GM21576 (cell line): ENCODE results near the gene USE1.
A peak's percentile ranks its signal among the peaks of the same experiment; 100 is the strongest.

ENCODE experiments used
- ATAC-seq: cut with Tn5 transposase; IDR thresholded peaks from one replicate; pipeline ENCODE4 v1.9.1; 2021; ENCODE audit warnings: mild to moderate bottlenecking, moderate library complexity; ENCODE audit not compliant: unreplicated experiment

The USE1 gene

GRCh38 chr19:17205237-17206140 is 9.7 kb upstream of the USE1 start:
- no peak for ATAC-seq

GRCh38 chr19:17206736-17207581 is 8.2 kb upstream of the USE1 start:
- no peak for ATAC-seq

GRCh38 chr19:17209126-17210036 is 5.8 kb upstream of the USE1 start:
- no peak for ATAC-seq

- ATAC-seq: no peak
These were observed 4.9 kb upstream of the USE1 start for GRCh38 chr19:17210296-17210695.

DNA sequence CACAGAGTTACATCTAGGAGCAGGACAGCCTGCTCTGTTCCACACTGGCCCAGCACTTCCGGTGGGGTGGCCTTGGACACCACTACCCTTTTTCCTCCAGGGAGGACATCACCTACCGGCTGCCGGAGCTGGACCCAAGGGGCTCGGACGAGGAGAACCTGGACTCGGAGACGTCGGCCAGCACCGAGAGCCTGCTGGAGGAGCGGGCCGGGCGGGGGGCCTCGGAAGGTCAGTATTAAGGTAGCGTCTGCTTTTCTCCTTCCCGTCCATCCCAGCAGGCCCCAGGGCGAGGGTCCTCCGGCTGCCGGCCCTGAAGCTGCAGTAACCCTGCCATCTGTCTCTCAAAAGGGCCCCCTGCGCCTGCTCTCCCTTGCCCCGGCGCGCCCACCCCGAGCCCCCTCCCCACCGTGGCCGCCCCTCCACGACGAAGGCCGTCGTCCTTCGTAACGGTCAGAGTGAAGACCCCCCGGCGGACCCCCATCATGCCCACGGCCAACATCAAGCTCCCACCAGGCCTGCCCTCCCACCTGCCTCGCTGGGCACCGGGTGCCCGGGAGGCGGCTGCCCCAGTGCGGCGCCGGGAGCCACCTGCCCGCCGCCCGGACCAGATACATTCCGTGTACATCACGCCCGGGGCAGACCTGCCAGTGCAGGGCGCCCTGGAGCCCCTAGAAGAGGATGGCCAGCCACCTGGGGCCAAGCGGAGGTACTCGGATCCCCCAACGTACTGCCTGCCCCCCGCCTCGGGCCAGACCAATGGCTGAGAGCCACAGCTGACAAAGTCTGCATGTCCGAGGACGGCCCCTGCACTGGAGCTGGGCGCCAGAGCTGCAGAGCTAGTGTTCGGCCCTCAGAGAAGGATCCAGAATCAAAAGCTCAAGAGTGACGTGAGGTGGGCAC is 3.4 kb upstream of the USE1 start:
- ATAC-seq: no peak

GRCh38 chr19:17213334-17213733 is 1.8 kb upstream of the USE1 start:
- no peak for ATAC-seq

DNA sequence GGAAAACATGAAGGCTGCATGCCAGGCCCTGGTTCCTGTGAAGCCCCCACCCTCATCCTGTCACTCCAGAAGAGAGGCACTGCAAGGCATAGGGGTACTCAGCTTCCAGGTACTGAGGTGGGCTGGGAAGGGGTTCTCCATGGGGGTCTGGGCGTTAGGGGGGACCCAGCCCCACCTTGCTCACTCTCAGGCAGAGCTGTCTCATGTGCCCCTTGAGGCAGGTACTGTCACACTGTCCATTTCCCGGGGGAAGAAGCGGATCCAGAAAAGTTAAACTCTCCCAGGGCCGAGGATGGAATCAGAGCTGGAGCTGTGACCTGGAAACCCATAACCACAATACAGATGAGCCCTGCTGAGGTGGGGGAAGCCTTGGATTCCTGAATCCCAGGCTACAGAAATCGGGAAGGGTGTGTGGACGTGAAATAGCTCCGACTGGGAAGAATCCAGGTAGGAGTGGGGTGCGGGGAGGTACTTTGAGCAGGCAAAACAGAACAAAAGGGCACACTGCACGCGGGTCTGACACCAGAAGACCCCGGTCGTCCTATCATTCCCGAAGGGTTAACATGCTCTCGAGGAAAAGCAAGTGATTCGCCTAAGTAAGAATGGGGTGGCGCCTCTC is 540 bp upstream of the USE1 start:
- no peak for ATAC-seq

GRCh38 chr19:17216058-17216670 is 1.0 kb downstream of the USE1 start:
- ATAC-seq: no peak

DNA sequence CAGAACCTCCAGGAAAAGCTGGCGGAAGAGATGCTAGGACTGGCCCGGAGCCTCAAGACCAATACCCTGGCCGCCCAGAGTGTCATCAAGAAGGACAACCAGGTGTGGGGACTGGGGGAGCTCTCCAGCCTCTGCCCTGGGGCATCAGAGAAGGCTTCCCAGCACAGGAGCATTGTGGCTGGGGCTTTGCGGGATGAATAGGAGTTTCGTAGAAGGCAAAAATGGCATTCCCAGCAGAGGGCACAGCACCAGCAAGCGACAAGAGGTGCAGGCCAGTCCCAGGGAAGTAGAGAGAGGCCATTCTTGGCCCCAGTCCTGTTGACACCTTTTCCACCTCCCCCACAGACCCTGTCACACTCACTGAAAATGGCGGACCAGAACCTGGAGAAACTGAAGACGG is 4.1 kb downstream of the USE1 start:
- no peak for ATAC-seq

DNA sequence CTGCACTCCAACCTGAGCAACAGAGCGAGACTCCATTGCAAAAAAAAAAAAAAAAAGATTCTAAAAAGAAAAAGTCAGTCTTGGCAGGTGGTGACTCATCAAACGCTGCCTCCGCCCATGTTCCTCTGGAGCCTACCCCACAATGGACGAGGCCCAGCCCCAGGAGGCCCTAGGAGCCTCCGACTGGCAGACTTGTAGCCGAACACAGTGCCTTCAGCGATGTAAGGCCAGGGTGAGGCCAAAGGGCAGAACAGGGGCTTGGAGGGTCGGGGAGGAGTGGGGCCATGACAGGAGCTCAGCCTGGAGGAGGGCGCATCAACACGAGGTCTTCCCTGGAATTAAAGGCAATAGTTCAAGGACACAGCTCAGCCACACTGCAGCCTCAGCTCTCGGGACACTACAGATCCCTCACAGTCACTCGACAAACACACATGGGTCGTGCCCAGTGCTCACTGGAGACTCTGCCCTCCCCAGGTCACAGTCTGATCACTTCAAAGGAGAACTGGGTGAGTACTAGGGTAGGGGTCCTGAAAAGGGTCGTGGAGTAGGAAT is 5.1 kb downstream of the USE1 start:
- no peak for ATAC-seq

- ATAC-seq: no peak
These were observed 9.9 kb downstream of the USE1 start for GRCh38 chr19:17225053-17225452.

DNA sequence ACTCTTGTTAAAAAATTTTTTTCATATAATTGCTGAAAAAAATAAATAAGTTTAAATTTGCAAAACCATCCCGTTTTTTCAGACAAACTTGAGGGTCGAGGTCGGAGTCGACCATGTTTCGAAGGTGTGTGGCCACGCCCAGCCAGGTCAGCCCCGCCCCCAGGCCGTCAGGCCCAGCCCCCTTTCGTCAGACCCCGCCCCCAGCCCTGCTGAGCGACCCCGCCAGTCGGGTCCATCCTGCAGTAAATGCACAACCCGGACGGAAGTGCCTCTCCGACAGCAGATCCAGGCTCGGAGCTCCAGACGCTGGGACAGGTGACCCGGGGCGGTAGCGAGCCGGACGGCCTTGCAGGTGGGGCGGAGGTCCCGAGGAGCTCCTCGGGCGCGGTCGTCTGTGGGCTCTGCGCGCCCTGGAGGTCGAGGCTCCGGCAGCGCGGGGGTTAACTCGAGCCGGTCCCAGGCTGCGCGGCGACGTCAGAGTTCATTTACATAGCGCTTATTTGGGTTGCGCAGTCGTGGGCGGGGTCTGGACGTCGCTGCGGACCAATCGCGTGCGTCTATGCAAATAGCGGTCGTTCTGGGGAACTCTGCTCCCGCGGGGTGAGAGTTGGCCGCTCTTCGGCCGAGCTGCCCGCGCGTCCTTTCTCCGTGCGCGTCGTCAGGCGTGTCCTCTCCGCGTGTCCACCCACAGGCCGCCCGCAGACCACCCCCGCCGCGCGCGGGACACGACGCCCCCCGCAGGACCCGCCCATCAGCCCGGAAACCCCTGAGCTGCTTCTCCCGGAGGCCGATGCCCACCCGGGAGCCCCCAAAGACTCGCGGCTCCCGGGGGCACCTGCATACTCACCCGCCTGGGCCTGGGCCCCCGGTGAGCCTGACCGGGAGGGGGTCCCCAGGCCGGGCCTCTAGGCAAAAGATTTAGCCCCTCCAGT is 11.1 kb downstream of the USE1 start, which contains the start of gene OCEL1:
OCEL1 (plus strand) TSS at position 225 of the 932 bp plus-strand sequence; CDS start at position 247, 22 bp downstream.
- ATAC-seq: peak; percentile 88

DNA sequence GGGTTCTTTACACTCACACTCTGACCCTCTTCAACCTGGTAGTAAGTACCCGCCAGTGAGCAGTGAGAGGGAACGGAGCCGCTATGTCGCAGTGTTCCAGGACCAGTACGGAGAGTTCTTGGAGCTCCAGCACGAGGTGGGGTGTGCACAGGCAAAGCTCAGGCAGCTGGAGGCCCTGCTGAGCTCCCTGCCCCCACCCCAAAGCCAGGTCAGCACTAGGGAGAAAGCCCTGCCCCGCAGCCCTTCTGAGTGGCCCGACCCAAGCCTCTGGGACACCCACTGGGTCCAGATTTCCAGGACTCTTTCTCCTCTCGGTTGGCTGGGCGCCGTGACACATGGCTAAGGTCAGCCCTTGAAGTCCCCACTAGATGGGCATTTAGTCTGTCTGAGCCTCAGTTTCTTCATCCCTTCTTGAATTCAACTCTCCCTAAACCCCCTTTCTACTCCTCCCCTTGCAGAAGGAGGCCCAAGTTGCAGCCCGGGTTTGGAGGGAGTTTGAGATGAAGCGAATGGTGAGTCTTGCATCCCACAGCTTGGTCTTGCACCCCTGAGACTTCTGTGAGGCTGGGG is 12.7 kb downstream of the USE1 start:
- ATAC-seq: no peak

DNA sequence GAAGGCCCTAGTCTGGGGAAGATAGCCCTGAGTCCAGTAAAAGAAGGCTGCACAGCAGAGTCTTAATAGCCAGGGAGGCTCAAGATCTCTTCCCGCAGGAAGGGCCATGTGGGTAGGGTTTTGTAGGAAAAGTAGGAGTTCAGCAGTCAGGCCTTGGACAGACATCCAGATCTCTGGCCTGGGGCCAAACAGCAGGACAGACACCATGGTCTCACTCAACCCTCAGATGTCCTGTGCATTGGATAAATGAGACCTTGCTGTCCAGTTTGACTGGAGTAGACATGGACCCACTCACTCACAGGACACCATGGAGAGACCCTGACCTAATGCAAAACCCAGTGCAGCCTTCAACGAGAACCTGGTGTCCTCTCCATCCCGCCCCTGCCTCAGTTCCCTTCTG is 14.7 kb downstream of the USE1 start:
- ATAC-seq: no peak

GRCh38 chr19:17232258-17232657 is 17.1 kb downstream of the USE1 start:
- ATAC-seq: no peak

GRCh38 chr19:17234911-17235299 is 19.7 kb downstream of the USE1 start:
- peak; percentile 43 for ATAC-seq

DNA sequence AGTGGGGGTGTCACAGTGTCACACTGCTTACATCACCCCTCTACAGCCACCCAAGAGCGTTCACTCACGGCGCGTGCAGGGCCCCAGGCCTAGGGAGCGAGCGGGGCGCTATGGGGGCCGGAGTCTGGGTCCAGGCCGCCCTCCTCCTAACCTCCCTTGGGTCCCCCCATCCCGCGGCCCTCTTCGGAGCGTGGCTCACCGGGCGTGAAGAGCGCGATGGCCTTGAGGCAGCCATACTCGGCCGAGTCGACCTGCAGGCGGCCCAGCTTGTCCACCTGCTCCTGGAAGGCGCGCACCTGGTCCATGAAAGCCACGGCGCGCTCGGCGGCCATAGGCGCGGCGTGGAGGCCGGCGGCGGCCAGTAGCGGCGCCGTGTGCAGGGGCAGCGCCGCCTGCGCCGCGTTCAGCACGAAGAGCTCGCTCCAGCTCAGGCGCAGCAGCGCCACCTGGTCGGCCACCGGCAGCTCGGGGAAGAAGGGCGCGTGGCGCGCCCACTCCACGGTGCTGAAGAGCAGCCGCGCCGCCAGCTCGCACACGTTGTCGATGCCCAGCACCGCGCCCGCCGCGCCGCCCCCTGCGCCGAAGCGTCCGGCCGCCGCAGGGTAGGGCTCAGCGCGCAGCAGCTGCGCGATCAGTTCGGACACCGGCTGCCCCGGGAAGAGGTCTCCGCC is 20.3 kb downstream of the USE1 start:
- peak; percentile 58 for ATAC-seq
